Thyroid gland (tissue), 4 donors: Measurements from ENCODE around the gene ZBTB8A. TPM values are rescaled to one million over a fixed set of nuclear protein-coding genes. Genes with fewer than 3 reads are reported as not detected.

ENCODE experiments used
- DNase-seq, 2 donors: peaks; one replicate each; pipeline ENCODE4 v3.0.0-alpha.2; 2019
- H3K27ac ChIP-seq, 3 donors: fragments of 200-600 bp; sonication (generic); 1 replicate in 2 of 3; 2 replicates in 1 of 3; pipeline ENCODE4 v1.5.1; 2016 to 2019; ENCODE audit warnings: mild to moderate bottlenecking in 1 of 3, moderate library complexity in 1 of 3
- H3K27me3 ChIP-seq: fragments of 200-600 bp; sonication (generic); one replicate; pipeline ENCODE4 v1.5.1; 2019
- H3K36me3 ChIP-seq, 2 donors: fragments of 200-600 bp; sonication (generic); one replicate each; pipeline ENCODE4 v1.5.1; 2016 to 2019
- H3K4me1 ChIP-seq, 2 donors: fragments of 200-600 bp; sonication (generic); one replicate each; pipeline ENCODE4 v1.5.1; 2017 to 2019
- H3K4me3 ChIP-seq, 3 donors: fragments of 200-600 bp; sonication (generic); replicated peaks in 1 of 3; 1 replicate in 2 of 3; 2 replicates in 1 of 3; pipeline ENCODE4 v1.5.1; 2016; ENCODE audit warnings: mild to moderate bottlenecking in 1 of 3
- H3K9me3 ChIP-seq: fragments of 200-600 bp; sonication (generic); one replicate; pipeline ENCODE4 v1.5.1; 2017
- CTCF ChIP-seq, 6 experiments: fragments of 200-600 bp in 3 of 6; fragments of 450-650 bp in 3 of 6; sonication (generic) in 3 of 6; IDR thresholded peaks; one replicate each; pipeline ENCODE4 v1.5.1; 2016 to 2019; ENCODE audit warnings: antibody characterized with exemption in 6 of 6, mild to moderate bottlenecking in 2 of 6, inconsistent platforms in 1 of 6, moderate library complexity in 1 of 6
- POLR2A ChIP-seq, 2 donors: fragments of 450-650 bp; IDR thresholded peaks; one replicate each; pipeline ENCODE4 v1.6.1; 2017; ENCODE audit warnings: antibody characterized with exemption in 2 of 2, mild to moderate bottlenecking in 2 of 2, moderate library complexity in 1 of 2
- WGBS, 2 donors: methylation state at CpG; one replicate each; pipeline ENCODE4 v1.1.5; 2017; 5-methylcytosine and 5-hydroxymethylcytosine counted together
- intact Hi-C: fragments of 100-400 bp; cut with DNase I; formaldehyde crosslinking; loops from one replicate; pipeline ENCODE4 v1.15.1; 2023
- small RNA-seq: library from RNA; depleted of rRNA; stranded (forward); fragments of <200 nt; gene quantifications from one replicate; pipeline ENCODE3, GENCODE V24; 2016
- total RNA-seq, 4 donors: library from RNA; depleted of rRNA; stranded (reverse); fragments of >200 nt; gene quantifications; one replicate each; pipeline ENCODE4 v1.2.3, GENCODE V29; 2016

ZBTB8A gene
- total RNA-seq, 4 donors from 2014 or later = 10.6 to 20.6 (median 12.6) TPM

DNA sequence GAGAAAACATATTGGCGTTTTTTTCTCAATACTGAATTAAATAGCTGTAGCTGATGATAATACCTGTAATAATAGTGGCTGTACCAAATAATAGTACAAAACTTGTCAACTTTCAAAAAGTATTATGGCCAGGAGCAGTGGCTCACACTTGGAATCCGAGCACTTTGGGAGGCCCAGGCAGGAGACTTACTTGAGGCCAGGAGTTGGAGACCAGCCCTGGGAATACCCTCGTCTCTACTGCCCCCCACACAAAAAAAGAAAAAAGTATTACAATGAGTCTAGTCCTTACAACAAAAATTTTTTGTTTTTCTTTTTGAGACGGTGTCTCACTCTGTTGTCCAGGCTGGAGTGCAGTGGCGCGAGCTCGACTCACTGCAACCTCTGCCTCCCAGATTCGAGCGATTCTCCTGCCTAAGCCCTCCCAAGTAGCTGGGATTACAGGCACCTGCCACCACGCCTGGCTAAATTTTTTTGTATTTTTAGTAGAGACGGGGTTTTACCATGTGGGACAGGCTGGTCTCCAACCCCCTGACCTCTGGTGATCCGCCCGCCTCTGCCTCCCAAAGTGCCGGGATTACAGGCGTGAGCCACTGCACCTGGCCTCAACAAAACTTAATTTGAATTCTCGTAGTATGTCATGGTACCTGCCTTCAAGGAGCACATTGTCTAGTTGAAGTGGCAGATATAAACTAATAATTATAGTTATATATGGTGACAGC, 113.2 kb downstream of the ZBTB8A start:
- no peaks in the 10 kb centered on the region for H3K27me3 ChIP-seq
- H3K4me1 ChIP-seq = peaks cover 21 to 34% of the 10 kb centered on the region in 2 donors
- no peak overlapping the region for H3K27ac ChIP-seq
- H3K9me3 ChIP-seq = no peaks in the 10 kb centered on the region
- no peak for DNase-seq
- intact Hi-C loops = no loop called here
- peak overlapping the region in 1 of 3 donors; percentile 87 for H3K4me3 ChIP-seq
- TF ChIP-seq CTCF (IDR thresholded peaks at IDR 0.05) (no peak), POLR2A (IDR thresholded peaks at IDR 0.05) (no peak)
- WGBS, 2 donors = 89 to 91% methylated on average over 16 of the region's 16 CpGs
- peaks cover 6 to 10% of the 10 kb centered on the region in 2 donors for H3K36me3 ChIP-seq

Small RNA genes within 50 kb of the gene (small RNA-seq; reads per million reads assigned to genes)
- not detected for gene RF00019

Other genes starting within 250 kb of the ZBTB8A start
- gene HDAC1, start 247.3 kb upstream of the ZBTB8A start, total RNA-seq = 10 to 100 TPM; 78.2 to 96.8 (median 85.0) TPM
- gene MARCKSL1, start 203.2 kb upstream of the ZBTB8A start, total RNA-seq = 10 to 100 TPM; 62.1 to 97.3 (median 70.6) TPM
- 10 to 100 TPM in 1 of 4 donors, 1 to 10 TPM in 3; 5.1 to 20.0 (median 7.4) TPM for gene FAM229A, start 176.9 kb upstream of the ZBTB8A start, total RNA-seq
- gene TSSK3, start 176.9 kb upstream of the ZBTB8A start, total RNA-seq = 1 to 10 TPM; 1.2 to 6.0 (median 2.9) TPM
- 100 to 1,000 TPM in 3 of 4 donors, 10 to 100 TPM in 1; 93.0 to 132 (median 101) TPM for gene BSDC1, start 145.0 kb upstream of the ZBTB8A start, total RNA-seq
- under 1 TPM in 1 of 4 donors, not detected in 3; under 0.01 TPM for gene ZBTB8B, start 74.4 kb upstream of the ZBTB8A start, total RNA-seq
- 10 to 100 TPM; 28.3 to 43.4 (median 34.9) TPM for gene ZBTB8OS, start 111.1 kb downstream of the ZBTB8A start, total RNA-seq
- 100 to 1,000 TPM; 100 to 172 (median 138) TPM for gene RBBP4, start 111.8 kb downstream of the ZBTB8A start, total RNA-seq
- gene SYNC, start 163.3 kb downstream of the ZBTB8A start, total RNA-seq = 10 to 100 TPM in 1 of 4 donors, 1 to 10 TPM in 3; 7.3 to 13.7 (median 7.7) TPM